ENCODE results near the gene MYO5B. TPM values are rescaled to one million over a fixed set of nuclear protein-coding genes. Genes with fewer than 3 reads are reported as not detected.

Gene MYO5B
- total and polyA plus RNA-seq, 2 of the 4 experiments (the other 2 are of a cell fraction): 0.24 to 0.54 TPM

DNA sequence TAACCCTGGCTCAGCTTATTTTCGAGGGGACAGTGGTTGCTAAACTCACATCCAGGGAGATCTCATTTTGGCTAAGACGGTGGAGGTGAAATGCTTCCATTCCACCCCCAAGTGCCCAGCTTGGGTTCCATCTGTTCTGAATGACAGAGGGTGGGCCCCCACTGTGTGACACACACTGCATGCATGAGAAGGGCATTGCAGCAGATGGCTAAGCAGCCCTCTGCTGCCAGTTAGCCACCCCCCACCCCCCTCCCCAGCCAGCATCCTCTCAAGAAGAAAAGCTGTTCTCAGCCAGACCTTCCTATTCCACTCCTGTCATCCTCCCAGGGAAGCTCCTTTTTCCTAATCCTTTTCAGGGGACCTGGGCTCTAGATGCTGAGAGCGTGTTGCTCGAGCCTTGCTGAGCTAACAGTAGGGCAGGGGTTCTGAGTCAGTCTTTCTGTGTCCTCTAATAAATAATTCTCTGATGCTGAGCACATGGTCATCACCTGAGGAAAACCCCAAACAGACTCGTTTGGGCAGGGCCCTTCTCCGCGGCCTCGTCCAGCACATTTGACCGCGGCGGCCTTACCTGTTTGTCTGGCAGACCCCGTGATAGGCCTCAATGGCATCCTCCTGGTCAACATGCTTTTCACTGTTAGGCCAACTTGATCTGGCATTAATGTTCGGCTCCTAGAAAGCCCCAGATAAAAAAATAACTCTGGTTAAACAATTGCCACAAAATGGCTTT is 332.1 kb downstream of the MYO5B start:
- H2AFZ ChIP-seq (replicated peaks; ENCODE audit: low read length, poor library complexity): no peak overlapping the region
- H3K4ac ChIP-seq (ENCODE audit: low read depth, low read length): no peak overlapping the region
- dilution Hi-C loops (cut with HindIII; ENCODE audit: low sequenced_read_pairs, unreplicated experiment) (no loop called here), intact Hi-C loops (cut with micrococcal nuclease) (no loop called here), in situ Hi-C loops (cut with MboI; ENCODE audit: low sequenced_read_pairs) (loop anchor here (5.0 kb wide), 1 partner anchor 306 kb away; no protein-coding TSS in a partner anchor)
- peaks cover 35% of the 10 kb centered on the region for H3K27me3 ChIP-seq (ENCODE audit: control insufficient read depth, insufficient read depth, low read length)
- H3K14ac ChIP-seq (replicated peaks; ENCODE audit: low read depth, low read length): no peak overlapping the region
- no peak overlapping the region for H4K91ac ChIP-seq (ENCODE audit: insufficient read depth, low read depth, low read length)
- H4K20me1 ChIP-seq (ENCODE audit: insufficient read depth, low read length): no peaks in the 10 kb centered on the region
- no peak overlapping the region for H2BK5ac ChIP-seq (ENCODE audit: low read depth, low read length, poor library complexity, severe bottlenecking)
- ChIA-PET CTCF (interaction anchor here (0.6 to 1.2 kb wide), 2 partner anchors 302 to 352 kb away, joined by 3 to 9 read pairs; no protein-coding TSS in a partner anchor), POLR2A (ENCODE audit: unreplicated experiment) (no interaction called here)
- no peaks in the 10 kb centered on the region for H3K36me3 ChIP-seq (ENCODE audit: control insufficient read depth, insufficient read depth, low read length)
- no peaks in the 10 kb centered on the region for H3K4me1 ChIP-seq (ENCODE audit: control insufficient read depth, insufficient read depth, low read length)
- no peak overlapping the region for H2BK15ac ChIP-seq (ENCODE audit: low read depth, low read length)
- H4K8ac ChIP-seq (ENCODE audit: low read depth in 2 of 2, low read length in 2 of 2): no peak overlapping the region
- no peak overlapping the region for H2BK120ac ChIP-seq (ENCODE audit: low read depth, low read length)
- no peak overlapping the region; the same call in 1 of the 2 replicates for H3K23ac ChIP-seq (ENCODE audit: low read depth, low read length)
- no peak overlapping the region for H3K9ac ChIP-seq (ENCODE audit: low read depth, low read length)
- no peak overlapping the region for H2BK20ac ChIP-seq (ENCODE audit: low read depth, low read length)
- no peaks in the 10 kb centered on the region for H3K9me3 ChIP-seq (ENCODE audit: control insufficient read depth, insufficient read depth, low read length)
- H3K9me1 ChIP-seq (ENCODE audit: insufficient read depth, low read length): no peaks in the 10 kb centered on the region
- DNase-seq (no peak), ATAC-seq (ENCODE audit: low read depth) (no peak)
- no peak overlapping the region for H4K5ac ChIP-seq (ENCODE audit: low read depth, low read length)
- H2AK9ac ChIP-seq (replicated peaks; ENCODE audit: low read depth, low read length, poor library complexity): no peak overlapping the region
- H3K4me2 ChIP-seq (ENCODE audit: low read depth, low read length): no peak overlapping the region
- TF ChIP-seq CEBPB (IDR thresholded peaks at IDR 0.05; ENCODE audit: low read depth, low read length): no peak
- no peak for TF ChIP-seq NFE2L2 (IDR thresholded peaks at IDR 0.05; ENCODE audit: low read depth, low read length)
- TF ChIP-seq SMC3 (IDR thresholded peaks at IDR 0.05; ENCODE audit: low read depth, low read length): no peak
- TF ChIP-seq USF2 (IDR thresholded peaks at IDR 0.05; ENCODE audit: low read depth, low read length): no peak
- TF ChIP-seq RCOR1 (IDR thresholded peaks at IDR 0.05; ENCODE audit: insufficient replicate concordance, low read length): no peak
- TF ChIP-seq BHLHE40 (IDR thresholded peaks at IDR 0.05; ENCODE audit: low read depth, low read length): no peak
- no peak for TF ChIP-seq RAD21 (IDR thresholded peaks at IDR 0.05; ENCODE audit: low read length)
- no peak for TF ChIP-seq MAFK (IDR thresholded peaks at IDR 0.05; ENCODE audit: low read depth, low read length)
- no peak for TF ChIP-seq CHD1 (IDR thresholded peaks at IDR 0.05; ENCODE audit: low read depth, low read length)
- no peak for TF ChIP-seq RFX5 (IDR thresholded peaks at IDR 0.05; ENCODE audit: low read depth, low read length)
- TF ChIP-seq ELK1 (IDR thresholded peaks at IDR 0.05; ENCODE audit: borderline replicate concordance, low read depth, low read length): no peak
- no peak for TF ChIP-seq MAZ (IDR thresholded peaks at IDR 0.05; ENCODE audit: borderline replicate concordance, low read depth, low read length)
- no peak for TF ChIP-seq FOS (IDR thresholded peaks at IDR 0.05; ENCODE audit: low read depth, low read length)
- no peak for TF ChIP-seq MXI1 (IDR thresholded peaks at IDR 0.05; ENCODE audit: borderline replicate concordance, low read depth, low read length)
- H3K56ac ChIP-seq (ENCODE audit: extremely low read depth, insufficient read depth, low read length): no peak overlapping the region
- no TSS peak for BruUV-seq (replicated peaks)
- H3K27ac ChIP-seq (ENCODE audit: insufficient read depth, low read length): no peak overlapping the region
- H3K4me3 ChIP-seq (ENCODE audit: insufficient read depth, low read depth, low read length): no peak overlapping the region
- WGBS, 2 experiments (ENCODE audit: extremely low coverage in 2 of 2, insufficient read length in 1 of 2): 90% methylated on average over 4 of the region's 13 CpGs; no CpG with 5 or more reads in 1 of the 2 experiments
- H3K18ac ChIP-seq (ENCODE audit: low read depth, low read length): no peak overlapping the region
- no peaks in the 10 kb centered on the region for H3K79me1 ChIP-seq (ENCODE audit: low read depth in 1 of 2, low read length in 2 of 2)
- no peak overlapping the region for H2AK5ac ChIP-seq (ENCODE audit: low read depth, low read length)

Data from IMR-90 (cell line).